HL-60 (cell line): Measurements from ENCODE around the gene PTPN3.

Source experiments
- DNase-seq, 2 experiments: peaks; one replicate each; pipeline ENCODE4 v3.0.0-alpha.2; 2010 to 2020; ENCODE audit warnings: low read depth in 1 of 2, low spot score in 1 of 2
- H3K27ac ChIP-seq: fragments of 250-450 bp; sonication (Bioruptor Pico); replicated peaks from 2 replicates; pipeline ENCODE4 v1.5.1; 2020; ENCODE audit warnings: mild to moderate bottlenecking, moderate library complexity
- H3K27me3 ChIP-seq: fragments of 250-450 bp; sonication (Bioruptor Pico); 2 replicates; pipeline ENCODE4 v1.5.1; 2021; ENCODE audit warnings: mild to moderate bottlenecking, moderate library complexity; ENCODE audit not compliant: insufficient read depth, poor library complexity, severe bottlenecking
- H3K4me3 ChIP-seq: replicated peaks from 2 replicates; pipeline ENCODE4 v1.5.1; 2011; ENCODE audit warnings: mild to moderate bottlenecking, control low read depth, low read length; ENCODE audit not compliant: insufficient read depth
- GABPA ChIP-seq: IDR thresholded peaks from 2 replicates; pipeline ENCODE4 v1.6.1; 2012; ENCODE audit warnings: low read depth
- POLR2AphosphoS5 ChIP-seq: IDR thresholded peaks from 2 replicates; pipeline ENCODE4 v1.6.1; 2012; ENCODE audit warnings: low read depth
- SPI1 ChIP-seq: IDR thresholded peaks from 2 replicates; pipeline ENCODE4 v1.6.1; 2012; ENCODE audit warnings: low read depth, mild to moderate bottlenecking, borderline replicate concordance
- TF ChIP-seq, protein P1 (sequence below): IDR thresholded peaks from one replicate; pipeline ENCODE4 v1.5.1; 2011; ENCODE audit warnings: low read length, control low read depth, inconsistent platforms; ENCODE audit not compliant: insufficient read depth
- TF ChIP-seq, protein P2 (sequence below): IDR thresholded peaks from 2 replicates; pipeline ENCODE4 v1.6.1; 2012; ENCODE audit warnings: low read depth; ENCODE audit not compliant: insufficient replicate concordance

PTPN3 gene

DNA sequence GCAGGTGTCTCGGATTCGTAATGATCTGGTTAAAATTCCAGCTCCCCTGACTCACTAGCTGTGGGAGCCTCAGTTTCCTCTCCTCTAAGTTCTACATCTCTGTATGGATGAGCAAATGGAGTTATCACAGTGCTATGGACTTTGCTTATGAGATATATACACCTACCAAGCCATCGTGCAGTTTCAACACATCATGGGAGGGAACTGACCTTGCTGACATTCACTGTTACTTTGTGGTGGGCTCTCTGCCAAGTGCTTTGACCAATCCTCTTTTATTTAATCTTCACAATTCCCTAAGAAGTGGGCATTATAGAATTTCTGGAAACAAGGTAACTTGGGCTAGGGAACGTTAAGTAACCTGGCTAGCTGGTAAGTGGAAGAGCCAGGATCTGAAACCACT lies 70.2 kb downstream of the PTPN3 start:
- TF ChIP-seq GABPA (no peak), SPI1 (no peak)
- Histone ChIP-seq H3K27me3 (no peaks in the 10 kb centered on the region), H3K4me3 (no peak overlapping the region), H3K27ac (no peak overlapping the region)
- DNase-seq, result no peak

DNA sequence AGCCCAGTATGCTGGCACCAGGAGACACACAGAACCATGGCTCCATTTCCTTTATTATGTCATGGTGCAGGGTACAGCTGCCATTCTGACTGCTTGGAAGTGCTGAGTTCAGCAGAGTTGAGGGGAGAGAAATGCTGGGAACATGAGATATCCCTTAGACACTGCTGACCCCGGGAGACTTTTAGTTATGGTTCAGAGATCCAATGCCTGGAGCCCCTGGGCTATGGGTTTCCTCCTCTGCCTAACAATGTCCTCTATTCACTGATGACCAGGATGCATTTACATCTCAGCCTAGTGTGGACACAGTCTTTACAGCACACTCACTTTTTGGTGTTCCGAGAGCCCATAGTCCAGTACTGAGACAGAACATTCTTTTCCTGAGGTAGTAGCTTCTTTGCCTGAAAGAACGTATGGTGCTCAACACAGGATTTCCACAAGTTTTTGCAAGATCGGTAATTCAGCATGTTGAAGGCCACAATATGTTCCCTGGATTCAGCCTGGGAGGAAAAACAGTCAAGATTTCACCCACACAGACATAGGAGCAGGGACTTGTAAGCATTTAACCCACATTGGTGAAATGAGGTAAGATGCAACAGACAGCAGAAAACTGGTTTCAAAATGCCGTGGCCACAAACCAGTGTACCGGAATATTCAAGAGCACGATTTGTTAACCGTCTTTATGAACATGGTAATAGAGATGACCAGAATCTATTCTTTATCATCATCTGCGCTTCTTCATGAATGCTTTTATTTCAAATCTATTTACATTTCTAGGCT lies 71.3 kb downstream of the PTPN3 start:
- no peak overlapping the region for H3K27ac ChIP-seq
- TF ChIP-seq, protein P1, sequence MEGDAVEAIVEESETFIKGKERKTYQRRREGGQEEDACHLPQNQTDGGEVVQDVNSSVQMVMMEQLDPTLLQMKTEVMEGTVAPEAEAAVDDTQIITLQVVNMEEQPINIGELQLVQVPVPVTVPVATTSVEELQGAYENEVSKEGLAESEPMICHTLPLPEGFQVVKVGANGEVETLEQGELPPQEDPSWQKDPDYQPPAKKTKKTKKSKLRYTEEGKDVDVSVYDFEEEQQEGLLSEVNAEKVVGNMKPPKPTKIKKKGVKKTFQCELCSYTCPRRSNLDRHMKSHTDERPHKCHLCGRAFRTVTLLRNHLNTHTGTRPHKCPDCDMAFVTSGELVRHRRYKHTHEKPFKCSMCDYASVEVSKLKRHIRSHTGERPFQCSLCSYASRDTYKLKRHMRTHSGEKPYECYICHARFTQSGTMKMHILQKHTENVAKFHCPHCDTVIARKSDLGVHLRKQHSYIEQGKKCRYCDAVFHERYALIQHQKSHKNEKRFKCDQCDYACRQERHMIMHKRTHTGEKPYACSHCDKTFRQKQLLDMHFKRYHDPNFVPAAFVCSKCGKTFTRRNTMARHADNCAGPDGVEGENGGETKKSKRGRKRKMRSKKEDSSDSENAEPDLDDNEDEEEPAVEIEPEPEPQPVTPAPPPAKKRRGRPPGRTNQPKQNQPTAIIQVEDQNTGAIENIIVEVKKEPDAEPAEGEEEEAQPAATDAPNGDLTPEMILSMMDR, result no peak
- TF ChIP-seq GABPA, result no peak
- no peak for TF ChIP-seq SPI1
- TF ChIP-seq, protein P2, sequence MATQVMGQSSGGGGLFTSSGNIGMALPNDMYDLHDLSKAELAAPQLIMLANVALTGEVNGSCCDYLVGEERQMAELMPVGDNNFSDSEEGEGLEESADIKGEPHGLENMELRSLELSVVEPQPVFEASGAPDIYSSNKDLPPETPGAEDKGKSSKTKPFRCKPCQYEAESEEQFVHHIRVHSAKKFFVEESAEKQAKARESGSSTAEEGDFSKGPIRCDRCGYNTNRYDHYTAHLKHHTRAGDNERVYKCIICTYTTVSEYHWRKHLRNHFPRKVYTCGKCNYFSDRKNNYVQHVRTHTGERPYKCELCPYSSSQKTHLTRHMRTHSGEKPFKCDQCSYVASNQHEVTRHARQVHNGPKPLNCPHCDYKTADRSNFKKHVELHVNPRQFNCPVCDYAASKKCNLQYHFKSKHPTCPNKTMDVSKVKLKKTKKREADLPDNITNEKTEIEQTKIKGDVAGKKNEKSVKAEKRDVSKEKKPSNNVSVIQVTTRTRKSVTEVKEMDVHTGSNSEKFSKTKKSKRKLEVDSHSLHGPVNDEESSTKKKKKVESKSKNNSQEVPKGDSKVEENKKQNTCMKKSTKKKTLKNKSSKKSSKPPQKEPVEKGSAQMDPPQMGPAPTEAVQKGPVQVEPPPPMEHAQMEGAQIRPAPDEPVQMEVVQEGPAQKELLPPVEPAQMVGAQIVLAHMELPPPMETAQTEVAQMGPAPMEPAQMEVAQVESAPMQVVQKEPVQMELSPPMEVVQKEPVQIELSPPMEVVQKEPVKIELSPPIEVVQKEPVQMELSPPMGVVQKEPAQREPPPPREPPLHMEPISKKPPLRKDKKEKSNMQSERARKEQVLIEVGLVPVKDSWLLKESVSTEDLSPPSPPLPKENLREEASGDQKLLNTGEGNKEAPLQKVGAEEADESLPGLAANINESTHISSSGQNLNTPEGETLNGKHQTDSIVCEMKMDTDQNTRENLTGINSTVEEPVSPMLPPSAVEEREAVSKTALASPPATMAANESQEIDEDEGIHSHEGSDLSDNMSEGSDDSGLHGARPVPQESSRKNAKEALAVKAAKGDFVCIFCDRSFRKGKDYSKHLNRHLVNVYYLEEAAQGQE, result no peak
- TF ChIP-seq POLR2AphosphoS5, result no peak
- no peak for DNase-seq
- no peak overlapping the region for H3K4me3 ChIP-seq
- H3K27me3 ChIP-seq, result no peaks in the 10 kb centered on the region

DNA sequence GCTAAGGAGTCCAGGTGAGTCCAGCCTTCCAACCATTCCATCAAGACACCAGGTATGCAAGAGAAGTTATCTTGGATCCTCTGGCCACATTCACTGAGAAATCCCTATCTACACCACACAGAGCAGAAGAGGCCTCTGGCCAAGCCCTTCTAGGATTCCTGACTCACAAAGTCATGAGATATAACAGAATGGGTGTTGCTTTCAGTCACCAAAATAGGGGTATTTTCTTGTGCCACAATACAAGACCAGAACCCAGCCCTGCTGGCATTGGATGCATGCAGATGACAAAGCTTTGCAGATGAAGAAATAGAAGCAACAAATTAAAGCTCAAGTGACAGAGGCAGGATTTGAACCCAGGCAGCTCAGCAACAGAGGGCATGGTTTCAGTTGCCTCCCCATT lies 73.5 kb downstream of the PTPN3 start:
- Histone ChIP-seq H3K4me3 (no peak overlapping the region), H3K27me3 (no peaks in the 10 kb centered on the region), H3K27ac (no peak overlapping the region)
- DNase-seq, result no peak
- TF ChIP-seq POLR2AphosphoS5 (no peak), SPI1 (no peak), GABPA (no peak)
- TF ChIP-seq, protein P1, result no peak
- TF ChIP-seq, protein P2, result no peak

DNA sequence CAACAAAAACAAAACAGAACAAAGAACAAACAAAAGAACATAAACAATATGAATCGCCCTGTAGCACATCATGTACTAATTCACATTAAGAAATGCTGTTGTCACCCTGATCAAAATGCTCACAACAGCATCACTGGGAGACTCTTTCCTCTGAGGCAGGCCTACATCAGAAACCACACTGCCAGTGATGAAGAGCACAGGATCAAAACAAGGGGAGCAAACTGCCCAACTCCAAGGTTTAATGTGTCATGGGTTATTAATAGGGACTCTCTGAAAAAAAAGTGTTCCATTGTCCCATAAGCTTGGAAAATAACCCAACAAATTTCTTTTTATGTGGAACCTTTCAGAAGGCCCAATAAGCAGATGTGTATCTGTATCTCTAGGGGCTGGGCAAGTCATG lies 74.2 kb downstream of the PTPN3 start:
- Histone ChIP-seq H3K27ac (no peak overlapping the region), H3K4me3 (no peak overlapping the region), H3K27me3 (no peaks in the 10 kb centered on the region)
- TF ChIP-seq POLR2AphosphoS5 (no peak), GABPA (no peak), SPI1 (no peak)
- TF ChIP-seq, protein P1, result no peak
- TF ChIP-seq, protein P2, result no peak
- DNase-seq, result no peak
